ENCODE data around the gene EBPL.

The EBPL gene

GRCh38 chr13:49652355-49653305 is 38.7 kb downstream of the EBPL start:
- Mint-ChIP-seq H3K9me3 (no peaks in the 10 kb centered on the region), H3K4me3 (no peak overlapping the region), H3K27me3 (no peaks in the 10 kb centered on the region), H3K27ac (no peak overlapping the region), H3K4me1 (no peaks in the 10 kb centered on the region)
- peak in 1 of 2 donors; percentile 36 for DNase-seq
- peak; percentile 87 for ATAC-seq

GRCh38 chr13:49651570-49652354 is 39.5 kb downstream of the EBPL start:
- H3K9me3 Mint-ChIP-seq = no peaks in the 10 kb centered on the region
- ATAC-seq (no peak), DNase-seq (no peak)
- H3K27ac Mint-ChIP-seq = no peak overlapping the region
- no peaks in the 10 kb centered on the region for H3K4me1 Mint-ChIP-seq
- no peaks in the 10 kb centered on the region for H3K27me3 Mint-ChIP-seq
- H3K4me3 Mint-ChIP-seq = no peak overlapping the region

GRCh38 chr13:49649963-49650312 is 41.3 kb downstream of the EBPL start:
- Mint-ChIP-seq H3K27me3 (no peaks in the 10 kb centered on the region), H3K4me3 (no peak overlapping the region), H3K4me1 (peaks cover 6% of the 10 kb centered on the region), H3K9me3 (no peaks in the 10 kb centered on the region), H3K27ac (no peak overlapping the region)
- ATAC-seq (no peak), DNase-seq (no peak)

GRCh38 chr13:49649244-49649962 is 41.9 kb downstream of the EBPL start:
- H3K4me1 Mint-ChIP-seq = peaks cover 6% of the 10 kb centered on the region

DNA sequence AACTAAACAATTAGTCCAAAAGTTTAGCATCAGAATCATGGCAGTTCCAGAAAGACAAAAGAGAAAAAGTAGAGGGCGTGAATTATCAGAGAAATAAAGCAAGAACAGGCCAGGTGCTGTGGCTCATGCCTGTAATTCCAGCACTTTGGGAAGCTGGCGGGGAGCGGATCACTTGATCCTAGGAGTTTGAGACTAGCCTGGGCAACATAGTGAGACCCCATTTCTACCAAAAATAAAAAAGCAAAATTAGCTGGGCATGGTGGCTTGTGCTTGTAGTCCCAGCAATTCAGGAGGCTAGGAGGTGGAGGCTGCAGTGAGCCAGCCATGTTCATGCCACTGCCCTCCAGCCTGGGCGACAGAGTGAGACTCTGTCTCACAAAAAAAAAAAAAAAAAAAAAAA is 44.6 kb downstream of the EBPL start:
- ATAC-seq (no peak), DNase-seq (no peak)
- Mint-ChIP-seq H3K9me3 (no peaks in the 10 kb centered on the region), H3K4me3 (no peak overlapping the region), H3K4me1 (peaks cover 6% of the 10 kb centered on the region), H3K27me3 (no peaks in the 10 kb centered on the region), H3K27ac (no peak overlapping the region)

More at GRCh38 chr13:49649244-49649962, 41.9 kb downstream of the EBPL start:
- H3K27ac Mint-ChIP-seq = no peak overlapping the region
- no peaks in the 10 kb centered on the region for H3K9me3 Mint-ChIP-seq
- DNase-seq (no peak), ATAC-seq (no peak)
- no peak overlapping the region for H3K4me3 Mint-ChIP-seq
- no peaks in the 10 kb centered on the region for H3K27me3 Mint-ChIP-seq

- no peaks in the 10 kb centered on the region for H3K27me3 Mint-ChIP-seq
- ATAC-seq (no peak), DNase-seq (no peak)
- H3K4me1 Mint-ChIP-seq = peaks cover 6% of the 10 kb centered on the region
- H3K9me3 Mint-ChIP-seq = no peaks in the 10 kb centered on the region
- H3K27ac Mint-ChIP-seq = peak overlapping the region in 1 of 2 donors; percentile 3
- no peak overlapping the region for H3K4me3 Mint-ChIP-seq
Observed at GRCh38 chr13:49645451-49645850, 45.8 kb downstream of the EBPL start.

DNA sequence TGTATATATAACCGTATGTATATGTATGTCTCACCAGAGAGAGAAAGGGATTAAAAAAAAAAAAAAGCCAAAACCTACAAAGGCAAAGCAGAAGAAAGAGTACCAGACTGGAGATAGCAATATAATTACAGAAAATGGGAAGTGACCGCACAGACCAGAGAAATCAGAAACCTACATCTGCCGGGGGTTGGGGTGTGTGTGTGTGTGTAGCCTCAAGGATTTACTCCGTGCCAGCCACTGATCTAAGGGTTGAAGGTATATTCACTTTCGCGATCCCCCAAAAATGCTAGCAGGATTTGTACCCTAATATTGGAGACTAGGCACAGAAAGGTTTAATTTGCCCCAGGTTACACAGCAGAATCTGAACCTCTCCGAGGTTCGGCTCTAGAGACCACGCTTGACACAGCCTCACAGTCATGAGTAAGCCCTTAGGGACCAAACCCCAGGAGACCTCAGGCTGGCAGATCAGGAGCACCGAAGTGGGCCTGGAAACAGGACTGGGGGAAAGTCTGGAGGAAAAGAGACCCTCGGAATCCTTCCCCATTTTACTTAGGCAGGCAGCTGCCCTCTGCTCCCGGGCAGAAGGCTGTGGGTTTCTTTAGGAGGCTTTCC is 48.1 kb downstream of the EBPL start:
- H3K9me3 Mint-ChIP-seq = no peaks in the 10 kb centered on the region
- H3K4me1 Mint-ChIP-seq = peaks cover 6% of the 10 kb centered on the region
- DNase-seq = no peak

DNA sequence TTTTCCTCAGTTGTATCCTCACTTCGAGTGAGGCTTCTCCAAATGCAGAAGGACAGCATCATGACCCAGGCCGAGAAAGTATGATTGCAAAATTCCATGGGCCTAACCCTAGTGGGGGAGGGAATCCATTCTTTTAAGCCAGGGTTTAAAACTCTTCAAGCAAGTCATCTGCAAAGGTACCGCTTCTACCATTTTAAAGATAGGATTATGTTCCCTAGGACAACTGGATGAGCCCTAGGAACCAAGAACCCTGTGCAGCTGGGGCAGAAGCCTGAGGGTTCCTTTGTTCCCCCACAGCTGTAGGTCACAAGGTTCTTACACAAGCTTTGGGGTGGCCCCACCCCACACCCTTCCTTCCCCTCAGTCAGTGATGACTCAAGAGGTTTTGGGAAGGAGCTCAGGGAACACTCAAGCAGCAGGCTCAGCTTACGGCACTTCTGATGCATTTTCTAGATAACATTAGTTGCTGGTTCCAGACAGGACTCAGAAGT is 49.4 kb downstream of the EBPL start:
- Mint-ChIP-seq H3K27ac (no peak overlapping the region), H3K4me3 (no peak overlapping the region), H3K4me1 (peaks cover 6% of the 10 kb centered on the region), H3K27me3 (no peaks in the 10 kb centered on the region), H3K9me3 (no peaks in the 10 kb centered on the region)
- ATAC-seq (no peak), DNase-seq (no peak)

More for the DNA sequence above, 48.1 kb downstream of the EBPL start:
- Mint-ChIP-seq H3K27ac (peak overlapping the region; percentile 60 to 64), H3K27me3 (no peaks in the 10 kb centered on the region), H3K4me3 (no peak overlapping the region)
- no peak for ATAC-seq

DNA sequence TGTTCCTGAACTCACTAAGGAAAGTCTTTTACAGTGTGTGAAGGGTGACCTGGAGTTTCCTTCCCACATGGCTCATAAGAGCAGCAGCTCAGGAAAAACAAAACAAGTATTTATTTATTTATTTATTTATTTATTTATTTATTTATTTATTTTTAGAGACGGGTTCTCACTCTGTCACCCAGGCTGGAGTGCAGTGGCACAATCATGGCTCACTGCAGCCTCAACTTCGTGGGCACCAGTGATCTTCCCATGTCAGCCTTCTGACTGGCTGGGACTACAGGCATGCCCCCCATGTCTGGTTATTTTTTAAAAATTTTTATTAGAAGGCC is 52.6 kb downstream of the EBPL start:
- H3K27ac Mint-ChIP-seq = peak overlapping the region in 1 of 2 donors; percentile 80
- H3K4me1 Mint-ChIP-seq = peaks cover 20% of the 10 kb centered on the region
- no peak for ATAC-seq
- H3K4me3 Mint-ChIP-seq = no peak overlapping the region
- H3K27me3 Mint-ChIP-seq = no peaks in the 10 kb centered on the region
- H3K9me3 Mint-ChIP-seq = no peaks in the 10 kb centered on the region
- DNase-seq = no peak

DNA sequence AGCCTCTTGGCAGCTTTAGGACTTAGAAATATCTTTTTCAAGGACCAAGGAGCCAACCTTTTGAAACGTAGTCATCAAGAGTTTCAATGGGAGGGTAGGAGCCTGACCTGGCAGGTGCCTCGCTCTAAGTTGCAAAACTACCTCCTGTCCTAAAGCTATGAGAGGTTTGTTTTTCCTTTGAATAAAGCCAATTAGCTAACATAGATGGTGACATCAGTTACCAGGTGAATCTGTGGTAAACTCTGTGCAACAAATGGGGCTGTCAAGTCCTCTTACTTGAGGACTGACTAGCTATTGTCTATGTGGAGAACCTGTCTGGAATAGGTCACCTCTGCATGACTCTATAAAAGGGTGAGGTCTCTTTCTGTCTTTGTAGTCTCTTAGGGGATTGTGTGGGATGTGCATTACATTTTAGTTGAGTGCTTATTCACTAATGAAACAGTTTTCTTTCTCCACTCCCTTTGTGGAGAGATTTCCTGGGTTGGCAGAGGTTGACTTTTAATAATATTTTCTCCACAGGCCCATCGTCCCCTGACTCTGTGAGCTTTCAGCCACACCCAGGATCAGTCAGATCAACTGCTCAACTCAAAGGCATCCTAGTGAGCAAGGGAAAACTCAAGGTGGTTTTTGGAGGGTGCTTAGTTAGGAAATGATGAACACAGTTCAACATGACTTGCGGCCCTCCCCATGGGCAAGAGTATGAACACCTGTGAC is 53.1 kb downstream of the EBPL start:
- peak overlapping the region in 1 of 2 donors; percentile 80 for H3K27ac Mint-ChIP-seq
- no peaks in the 10 kb centered on the region for H3K27me3 Mint-ChIP-seq
- DNase-seq = no peak
- no peak overlapping the region for H3K4me3 Mint-ChIP-seq
- H3K4me1 Mint-ChIP-seq = peaks cover 20% of the 10 kb centered on the region
- H3K9me3 Mint-ChIP-seq = no peaks in the 10 kb centered on the region
- ATAC-seq = no peak

GRCh38 chr13:49636705-49637104 is 54.6 kb downstream of the EBPL start:
- H3K4me1 Mint-ChIP-seq = peaks cover 20% of the 10 kb centered on the region
- DNase-seq (no peak), ATAC-seq (no peak)
- no peaks in the 10 kb centered on the region for H3K9me3 Mint-ChIP-seq
- no peak overlapping the region for H3K27ac Mint-ChIP-seq
- H3K27me3 Mint-ChIP-seq = no peaks in the 10 kb centered on the region
- peak overlapping the region; percentile 68 to 70 for H3K4me3 Mint-ChIP-seq

DNA sequence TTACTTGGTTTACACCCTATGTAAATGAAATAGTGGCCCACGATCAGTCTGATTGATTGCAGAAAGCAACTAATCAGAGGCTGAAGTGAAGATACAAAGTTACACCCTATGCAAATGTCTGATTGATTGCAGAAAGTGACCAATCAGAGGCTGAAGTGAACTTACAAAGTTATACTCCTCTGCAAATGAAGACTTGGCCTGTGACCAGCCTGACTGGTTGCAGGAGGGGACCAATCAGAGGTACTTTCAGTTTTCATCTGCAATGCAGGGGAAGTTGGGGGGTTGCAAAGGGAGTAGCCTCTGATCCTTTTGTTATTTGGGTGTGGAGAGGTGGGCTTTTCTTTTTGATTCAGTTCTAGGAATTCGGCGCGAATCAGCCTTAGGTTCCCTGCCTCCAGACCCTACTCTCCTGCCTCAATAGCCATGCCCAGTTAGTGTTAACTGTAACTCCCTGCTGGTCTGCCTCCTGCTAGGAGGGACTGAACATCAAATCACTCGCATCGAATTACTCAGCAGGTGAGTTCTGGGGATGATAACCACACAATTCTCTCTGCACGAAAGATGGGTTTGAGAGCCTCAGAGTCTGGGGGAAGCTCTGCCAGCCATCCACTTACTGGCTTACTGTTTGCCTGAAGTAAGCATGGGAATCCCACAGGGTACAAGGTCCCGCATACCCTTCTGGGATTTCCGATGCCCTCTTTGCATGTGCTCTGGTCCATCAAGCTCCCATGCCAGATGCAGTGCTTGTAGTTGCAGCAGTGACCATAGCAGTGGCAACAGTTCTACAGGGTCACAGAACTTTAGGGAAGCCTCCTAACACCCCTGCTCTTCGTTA is 55.5 kb downstream of the EBPL start:
- peak; percentile 87 for ATAC-seq
- no peaks in the 10 kb centered on the region for H3K9me3 Mint-ChIP-seq
- no peaks in the 10 kb centered on the region for H3K27me3 Mint-ChIP-seq
- peak overlapping the region; percentile 68 to 70 for H3K4me3 Mint-ChIP-seq
- H3K27ac Mint-ChIP-seq = peak overlapping the region in 1 of 2 donors; percentile 29
- DNase-seq = peak; percentile 28 to 50
- peaks cover 20% of the 10 kb centered on the region for H3K4me1 Mint-ChIP-seq

DNA sequence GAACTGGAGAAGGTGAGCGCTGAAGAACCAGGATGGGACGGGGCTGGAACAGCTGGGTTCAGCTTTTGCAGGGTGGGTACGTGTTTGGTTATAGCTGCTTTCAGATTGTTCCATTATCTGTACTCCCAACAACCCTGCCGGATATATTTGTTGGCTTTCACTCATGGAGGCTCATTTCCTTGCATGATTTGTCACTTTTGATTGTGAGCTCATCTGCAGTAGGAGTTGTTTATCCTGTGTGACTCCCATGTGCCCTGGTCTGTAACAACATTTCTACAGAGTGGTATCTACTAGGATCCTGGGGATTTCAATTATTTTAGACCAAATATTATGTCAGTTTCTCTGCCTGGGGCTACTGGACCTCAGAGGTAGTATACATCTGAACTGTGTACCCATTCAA is 57.6 kb downstream of the EBPL start:
- Mint-ChIP-seq H3K9me3 (no peaks in the 10 kb centered on the region), H3K4me3 (no peak overlapping the region), H3K27ac (no peak overlapping the region), H3K27me3 (no peaks in the 10 kb centered on the region), H3K4me1 (peaks cover 25% of the 10 kb centered on the region)
- ATAC-seq = no peak
- DNase-seq = no peak

DNA sequence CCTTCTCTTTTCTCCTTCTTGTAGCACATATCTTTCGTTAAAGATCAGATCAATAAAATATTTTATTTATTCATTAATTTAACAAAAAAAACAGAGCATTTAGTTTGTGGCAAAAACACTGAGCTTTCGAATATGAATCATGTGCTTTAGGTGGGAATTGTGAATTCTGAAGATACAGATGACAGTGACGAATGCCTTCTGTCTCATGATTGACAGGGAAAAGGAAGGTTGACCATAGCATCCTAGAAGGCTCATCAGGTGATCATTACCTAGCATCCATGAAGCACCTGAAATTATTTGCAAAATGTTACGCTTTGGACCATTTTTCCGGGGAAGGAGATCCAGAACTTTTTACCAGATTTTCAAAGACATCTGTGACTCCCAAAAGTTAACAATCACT is 59.1 kb downstream of the EBPL start:
- Mint-ChIP-seq H3K9me3 (no peaks in the 10 kb centered on the region), H3K27me3 (no peaks in the 10 kb centered on the region), H3K4me3 (no peak overlapping the region), H3K27ac (no peak overlapping the region), H3K4me1 (peaks cover 35% of the 10 kb centered on the region)
- no peak for DNase-seq
- ATAC-seq = no peak

Data from stimulated activated naive CD8-positive, alpha-beta T cell treated with anti-CD3 and anti-CD28 coated beads, Interleukin-15, amount 100 ng/mL, for 72 hours (primary cell).